Keratinocyte (primary cell): Measurements from ENCODE around the gene ZNF418.

Source experiments
- CTCF ChIP-seq, 3 experiments: IDR thresholded peaks in 1 of 3; conservative IDR thresholded peaks in 1 of 3; optimal IDR thresholded peaks in 1 of 3; 2 replicates in 2 of 3; 3 replicates in 1 of 3; pipeline versions ENCODE3 to v1.5.1; 2011; ENCODE audit warnings: low read length in 3 of 3, mild to moderate bottlenecking in 3 of 3, moderate library complexity in 2 of 3, control low read depth in 1 of 3, inconsistent platforms in 1 of 3; ENCODE audit not compliant: insufficient read depth in 2 of 3; ENCODE audit errors: extremely low read depth in 1 of 3
- EZH2 ChIP-seq: IDR thresholded peaks from one replicate; pipeline ENCODE4 v1.6.1; 2012; ENCODE audit warnings: inconsistent platforms, mild to moderate bottlenecking, low read length, moderate library complexity

DNA sequence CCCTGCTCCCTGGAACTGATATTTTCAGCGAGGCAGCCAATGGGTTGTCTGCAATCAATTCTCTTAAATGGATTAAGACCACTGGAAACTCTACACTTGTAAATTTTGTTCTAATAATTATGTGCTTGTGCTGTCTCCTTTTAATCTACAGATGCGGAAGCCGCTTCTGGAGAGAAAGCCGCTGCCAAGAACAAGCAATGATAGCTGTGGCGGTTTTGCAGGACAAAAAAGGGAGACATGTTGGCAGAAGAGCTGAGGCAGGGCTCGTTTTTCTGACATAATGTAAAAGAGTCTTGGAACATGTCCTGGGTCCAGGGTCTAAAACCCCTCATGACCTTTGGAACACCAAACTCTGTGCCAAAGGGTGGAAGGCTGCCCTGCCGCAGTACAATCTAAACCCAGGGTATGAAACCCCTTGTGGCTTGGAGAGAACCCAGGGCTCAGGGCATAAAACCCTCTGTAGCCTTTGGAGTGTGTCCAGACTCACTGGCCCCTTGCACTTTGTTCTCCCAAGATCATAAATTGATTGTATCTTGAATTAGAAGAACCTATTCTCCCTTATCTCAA lies 31.5 kb downstream of the ZNF418 start:
- TF ChIP-seq EZH2 (no peak), CTCF (optimal IDR thresholded peaks at IDR 0.05 in 1 of 3, IDR thresholded peaks at IDR 0.05 in 1 of 3, conservative IDR thresholded peaks at IDR 0.05 in 1 of 3; ENCODE audit: extremely low read depth in 1 of 3, insufficient read depth in 2 of 3, low read length in 3 of 3) (no peak)
